Endodermal cell (in vitro differentiated cells): Measurements from ENCODE around the gene ROR2. TPM values are rescaled to one million over a fixed set of nuclear protein-coding genes. Genes with fewer than 3 reads are reported as not detected.

Experiments
- DNase-seq: peaks from one replicate; pipeline ENCODE4 v3.0.0-alpha.2; 2017
- H3K27ac ChIP-seq: 2 replicates; pipeline ENCODE4 v1.5.1; 2013; ENCODE audit warnings: mild to moderate bottlenecking, low read depth, low read length, moderate library complexity
- H3K27me3 ChIP-seq: 2 replicates; pipeline ENCODE4 v1.6.1; 2013; ENCODE audit warnings: mild to moderate bottlenecking, low read length, moderate library complexity; ENCODE audit not compliant: insufficient read depth, control insufficient read depth, poor library complexity, severe bottlenecking
- H3K36me3 ChIP-seq: 2 replicates; pipeline ENCODE4 v1.7.0; 2013; ENCODE audit warnings: mild to moderate bottlenecking, low read length, moderate library complexity; ENCODE audit not compliant: control insufficient read depth, insufficient read depth
- H3K4me1 ChIP-seq: one replicate; pipeline ENCODE4 v1.7.0; 2013; ENCODE audit warnings: low read length; ENCODE audit not compliant: control insufficient read depth, insufficient read depth
- H3K4me3 ChIP-seq: 2 replicates; pipeline ENCODE4 v1.5.1; 2013; ENCODE audit warnings: mild to moderate bottlenecking, low read length, moderate library complexity
- H3K9ac ChIP-seq: 2 replicates; pipeline ENCODE4 v1.6.1; 2013; ENCODE audit warnings: mild to moderate bottlenecking, low read length, moderate library complexity; ENCODE audit not compliant: poor library complexity, severe bottlenecking; ENCODE audit errors: extremely low read depth
- H3K9me3 ChIP-seq: 2 replicates; pipeline ENCODE4 v1.6.1; 2013; ENCODE audit warnings: mild to moderate bottlenecking, low read length, moderate library complexity; ENCODE audit not compliant: control insufficient read depth
- H3K27ac Mint-ChIP-seq: 2 replicates; pipeline ENCODE4 v1.8.0; 2020; ENCODE audit warnings: mixed read lengths
- H3K27me3 Mint-ChIP-seq: 2 replicates; pipeline ENCODE4 v1.8.0; 2021; ENCODE audit warnings: mild to moderate bottlenecking, mixed read lengths; ENCODE audit not compliant: insufficient read depth
- H3K36me3 Mint-ChIP-seq: 2 replicates; pipeline ENCODE4 v1.8.0; 2020; ENCODE audit warnings: low read depth, mixed read lengths
- H3K4me1 Mint-ChIP-seq: 2 replicates; pipeline ENCODE4 v1.8.0; 2020; ENCODE audit warnings: mixed read lengths
- H3K4me3 Mint-ChIP-seq: 2 replicates; pipeline ENCODE4 v1.8.0; 2020; ENCODE audit warnings: mild to moderate bottlenecking, moderate library complexity, mixed read lengths
- H3K9me3 Mint-ChIP-seq: 2 replicates; pipeline ENCODE4 v1.8.0; 2020; ENCODE audit warnings: mild to moderate bottlenecking, mixed read lengths
- WGBS, 2 experiments: methylation state at CpG; one replicate each; pipeline versions ENCODE4 v1.1.5 to v1.1.7; 2013; ENCODE audit warnings: missing lambda C conversion rate in 2 of 2, mixed read lengths in 1 of 2; ENCODE audit not compliant: insufficient coverage in 1 of 2, insufficient read length in 1 of 2; 5-methylcytosine and 5-hydroxymethylcytosine counted together
- total RNA-seq, 2 donors: library from RNA; stranded (reverse); fragmentation: NEBNext Ultra II Directional in 1 of 2; extraction: Animal tissue kit (Norgen Biotek cat#: 25700) in 1 of 2; gene quantifications; 2 replicates in 1 of 2; 3 replicates in 1 of 2; pipeline ENCODE4 v1.2.1, GENCODE V29; 2021
- TF ChIP-seq, protein P1 (sequence below): fragments of 200-600 bp; sonication (generic); conservative IDR thresholded peaks from 2 replicates; pipeline ENCODE4 v1.5.0; 2021; ENCODE audit warnings: antibody characterized with exemption, mild to moderate bottlenecking

The ROR2 gene
- total RNA-seq, 2 donors from 2014 or later, result 104 to 160 TPM

DNA sequence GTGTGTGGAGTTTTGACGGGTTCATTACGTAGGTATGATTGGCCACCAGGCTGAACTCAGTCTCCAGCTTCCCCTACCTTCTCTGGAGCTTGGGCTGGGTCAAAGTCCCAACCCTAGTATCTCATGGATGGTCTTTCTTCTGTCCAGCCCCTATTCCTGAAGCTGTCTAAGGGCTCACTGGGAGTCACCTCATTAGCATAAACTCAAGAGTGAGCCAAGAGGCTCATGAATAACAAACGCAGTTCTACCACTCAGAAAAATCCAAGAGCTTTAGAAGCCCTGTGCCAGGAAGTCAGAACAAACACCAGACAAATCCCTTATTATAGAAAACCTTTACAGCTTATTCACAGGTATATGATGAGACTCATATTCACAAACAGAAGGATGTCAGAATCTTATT, 346.1 kb downstream of the ROR2 start:
- TF ChIP-seq, protein P1, sequence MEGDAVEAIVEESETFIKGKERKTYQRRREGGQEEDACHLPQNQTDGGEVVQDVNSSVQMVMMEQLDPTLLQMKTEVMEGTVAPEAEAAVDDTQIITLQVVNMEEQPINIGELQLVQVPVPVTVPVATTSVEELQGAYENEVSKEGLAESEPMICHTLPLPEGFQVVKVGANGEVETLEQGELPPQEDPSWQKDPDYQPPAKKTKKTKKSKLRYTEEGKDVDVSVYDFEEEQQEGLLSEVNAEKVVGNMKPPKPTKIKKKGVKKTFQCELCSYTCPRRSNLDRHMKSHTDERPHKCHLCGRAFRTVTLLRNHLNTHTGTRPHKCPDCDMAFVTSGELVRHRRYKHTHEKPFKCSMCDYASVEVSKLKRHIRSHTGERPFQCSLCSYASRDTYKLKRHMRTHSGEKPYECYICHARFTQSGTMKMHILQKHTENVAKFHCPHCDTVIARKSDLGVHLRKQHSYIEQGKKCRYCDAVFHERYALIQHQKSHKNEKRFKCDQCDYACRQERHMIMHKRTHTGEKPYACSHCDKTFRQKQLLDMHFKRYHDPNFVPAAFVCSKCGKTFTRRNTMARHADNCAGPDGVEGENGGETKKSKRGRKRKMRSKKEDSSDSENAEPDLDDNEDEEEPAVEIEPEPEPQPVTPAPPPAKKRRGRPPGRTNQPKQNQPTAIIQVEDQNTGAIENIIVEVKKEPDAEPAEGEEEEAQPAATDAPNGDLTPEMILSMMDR, result no peak
- no peaks in the 10 kb centered on the region for H3K9me3 ChIP-seq
- H3K36me3 ChIP-seq, result no peaks in the 10 kb centered on the region
- no peak overlapping the region for H3K9ac ChIP-seq
- H3K4me3 ChIP-seq, result no peak overlapping the region
- 93% methylated on average over 3 of the region's 3 CpGs; no CpG with 5 or more reads in 1 of the 2 experiments for WGBS, 2 experiments
- H3K4me1 Mint-ChIP-seq, result peaks cover 12% of the 10 kb centered on the region
- no peak overlapping the region for H3K27ac ChIP-seq
- H3K4me3 Mint-ChIP-seq, result no peak overlapping the region
- no peaks in the 10 kb centered on the region for H3K9me3 Mint-ChIP-seq
- no peak overlapping the region for H3K27ac Mint-ChIP-seq
- no peaks in the 10 kb centered on the region for H3K27me3 ChIP-seq
- no peaks in the 10 kb centered on the region for H3K4me1 ChIP-seq
- no peaks in the 10 kb centered on the region for H3K36me3 Mint-ChIP-seq
- H3K27me3 Mint-ChIP-seq, result no peaks in the 10 kb centered on the region
- no peak for DNase-seq

DNA sequence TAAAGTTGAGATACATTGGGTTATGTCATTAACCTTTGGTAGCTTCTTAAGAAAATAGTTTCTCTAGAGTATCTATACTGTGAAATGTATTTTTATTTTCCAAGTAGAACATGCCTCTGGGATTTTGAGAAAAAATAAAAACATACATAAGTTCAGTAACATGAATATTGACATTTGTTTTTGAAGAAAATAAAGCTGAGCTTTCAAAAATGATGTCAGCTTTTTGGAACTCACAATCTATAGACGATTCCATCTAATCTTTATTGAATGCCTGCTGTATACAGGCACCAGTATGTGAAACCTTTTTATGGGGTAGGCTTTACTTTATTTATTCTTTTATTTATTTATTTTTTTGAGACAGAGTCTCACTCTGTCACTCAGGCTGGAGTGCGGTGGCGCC, 350.5 kb downstream of the ROR2 start:
- no peaks in the 10 kb centered on the region for H3K9me3 Mint-ChIP-seq
- Histone ChIP-seq H3K9ac (no peak overlapping the region), H3K4me3 (no peak overlapping the region), H3K27me3 (no peaks in the 10 kb centered on the region), H3K36me3 (no peaks in the 10 kb centered on the region), H3K27ac (no peak overlapping the region), H3K4me1 (no peaks in the 10 kb centered on the region), H3K9me3 (no peaks in the 10 kb centered on the region)
- no peaks in the 10 kb centered on the region for H3K4me1 Mint-ChIP-seq
- no peak overlapping the region for H3K27ac Mint-ChIP-seq
- no peak overlapping the region for H3K4me3 Mint-ChIP-seq
- DNase-seq, result no peak
- TF ChIP-seq, protein P1, result no peak
- WGBS, 2 experiments, result 95 to 100% methylated on average over 2 to 3 of the region's 3 CpGs
- H3K36me3 Mint-ChIP-seq, result no peaks in the 10 kb centered on the region
- no peaks in the 10 kb centered on the region for H3K27me3 Mint-ChIP-seq

DNA sequence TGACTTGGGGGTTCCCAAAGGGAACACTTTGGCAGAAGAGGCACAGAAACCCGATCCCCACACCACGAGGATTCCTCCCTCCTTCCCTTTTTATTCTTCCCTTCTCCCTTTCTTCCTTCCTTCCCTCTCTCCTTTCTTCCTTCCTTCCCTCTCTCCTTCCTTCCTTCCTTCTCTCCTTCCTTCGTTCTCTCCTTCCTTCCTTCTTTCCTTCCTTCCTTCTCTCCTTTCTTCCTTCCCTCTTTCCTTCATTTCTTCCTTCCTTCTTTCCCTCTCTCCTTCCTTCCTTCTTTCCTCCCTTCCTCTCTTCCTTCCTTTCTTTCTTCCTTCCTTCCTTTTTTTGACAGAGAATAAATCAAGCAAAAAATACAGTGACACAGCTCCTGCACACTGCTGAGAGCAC, 358.4 kb downstream of the ROR2 start:
- no peak for DNase-seq
- no peak overlapping the region for H3K9ac ChIP-seq
- H3K27me3 ChIP-seq, result no peaks in the 10 kb centered on the region
- H3K4me3 Mint-ChIP-seq, result no peak overlapping the region
- H3K27ac Mint-ChIP-seq, result no peak overlapping the region
- H3K36me3 Mint-ChIP-seq, result no peaks in the 10 kb centered on the region
- TF ChIP-seq, protein P1, result no peak
- H3K9me3 Mint-ChIP-seq, result no peaks in the 10 kb centered on the region
- H3K4me1 ChIP-seq, result no peaks in the 10 kb centered on the region
- H3K27ac ChIP-seq, result no peak overlapping the region
- H3K4me3 ChIP-seq, result no peak overlapping the region
- no peaks in the 10 kb centered on the region for H3K36me3 ChIP-seq
- 71 to 78% methylated on average over 3 of the region's 3 CpGs for WGBS, 2 experiments
- no peaks in the 10 kb centered on the region for H3K4me1 Mint-ChIP-seq
- H3K9me3 ChIP-seq, result no peaks in the 10 kb centered on the region
- no peaks in the 10 kb centered on the region for H3K27me3 Mint-ChIP-seq
